CD4-positive, alpha-beta T cell (primary cell): ENCODE measurements around the gene TXNDC5. TPM values are rescaled to one million over a fixed set of nuclear protein-coding genes. Genes with fewer than 3 reads are reported as not detected.

Experiments used
- ATAC-seq: fragments of 200-7000 bp; cut with Tn5 transposase; one replicate; pipeline ENCODE4 v1.10.0; 2022; ENCODE audit warnings: mild to moderate bottlenecking; ENCODE audit not compliant: poor library complexity
- CTCF ChIA-PET: fragments of 350-600 bp; sonication (Branson Sonifier 250); formaldehyde crosslinking; loops from one replicate; lab custom pipeline; 2021; ENCODE audit warnings: antibody characterized with exemption, inconsistent platforms; lab: Charles Lee
- POLR2A ChIA-PET: fragments of 350-600 bp; sonication (Branson Sonifier 250); formaldehyde crosslinking; loops from one replicate; lab custom pipeline; 2021; ENCODE audit warnings: antibody characterized with exemption, inconsistent platforms; lab: Charles Lee
- DNase-seq, 14 experiments: peaks; one replicate each; pipeline ENCODE4 v3.0.0-alpha.2; 2013 to 2020; ENCODE audit warnings: mixed read lengths in 2 of 14
- H3K27ac ChIP-seq, 2 donors: one replicate each; pipeline versions ENCODE4 v1.5.1 to v1.7.0; 2013; ENCODE audit warnings: low read length in 2 of 2, low read depth in 1 of 2, mild to moderate bottlenecking in 1 of 2
- H3K27me3 ChIP-seq, 2 experiments: 1 replicate in 1 of 2; 2 replicates in 1 of 2; pipeline versions ENCODE4 v1.6.1 to v1.7.0; 2013; ENCODE audit warnings: low read length in 2 of 2, control low read depth in 1 of 2, mild to moderate bottlenecking in 1 of 2, moderate library complexity in 1 of 2; ENCODE audit not compliant: insufficient read depth in 2 of 2, control insufficient read depth in 1 of 2
- H3K36me3 ChIP-seq: one replicate; pipeline ENCODE4 v1.6.1; 2013; ENCODE audit warnings: low read length, control low read depth; ENCODE audit not compliant: insufficient read depth
- H3K4me1 ChIP-seq: one replicate; pipeline ENCODE4 v1.6.1; 2013; ENCODE audit warnings: low read length, control low read depth; ENCODE audit not compliant: insufficient read depth
- H3K4me3 ChIP-seq: one replicate; pipeline ENCODE4 v1.5.1; 2013; ENCODE audit warnings: mild to moderate bottlenecking, low read length, moderate library complexity
- H3K9me3 ChIP-seq, 2 experiments: 1 replicate in 1 of 2; 2 replicates in 1 of 2; pipeline versions ENCODE4 v1.6.1 to v1.7.0; 2013; ENCODE audit warnings: low read length in 2 of 2, mild to moderate bottlenecking in 2 of 2, control low read depth in 1 of 2, moderate library complexity in 1 of 2; ENCODE audit not compliant: control insufficient read depth in 1 of 2, insufficient read depth in 1 of 2
- H3K27ac Mint-ChIP-seq: one replicate; pipeline ENCODE4 v1.8.0; 2020; ENCODE audit warnings: mixed read lengths
- H3K27me3 Mint-ChIP-seq: one replicate; pipeline ENCODE4 v1.8.0; 2021; ENCODE audit warnings: mixed read lengths
- H3K36me3 Mint-ChIP-seq: one replicate; pipeline ENCODE4 v1.8.0; 2021; ENCODE audit warnings: low read depth, mixed read lengths
- H3K4me1 Mint-ChIP-seq: one replicate; pipeline ENCODE4 v1.8.0; 2021; ENCODE audit warnings: low read depth, mixed read lengths
- H3K4me3 Mint-ChIP-seq: one replicate; pipeline ENCODE4 v1.8.0; 2020; ENCODE audit warnings: mild to moderate bottlenecking, mixed read lengths
- H3K9me3 Mint-ChIP-seq: one replicate; pipeline ENCODE4 v1.8.0; 2020; ENCODE audit warnings: mixed read lengths
- intact Hi-C, 2 experiments: fragments of 100-400 bp; cut with DNase I in 1 of 2; cut with micrococcal nuclease in 1 of 2; formaldehyde crosslinking; loops; one replicate each; pipeline versions ENCODE4 v1.15.1 to v1.9.0; 2023 to 2025; cut with DNase I, micrococcal nuclease
- total RNA-seq, 174 experiments: library from RNA in 2 of 174; stranded (reverse) in 2 of 174; gene quantifications; one replicate each; pipeline ENCODE4 v1.2.3 and lab custom pipeline; 2021 to 2026
- TF ChIP-seq, protein P1 (sequence below): fragments of 200-600 bp; IDR thresholded peaks from one replicate; pipeline ENCODE4 v1.8.0; 2022; ENCODE audit warnings: antibody characterized with exemption, mild to moderate bottlenecking

The TXNDC5 gene
- total RNA-seq, 2 experiments from 2014 or later = 4.2 to 7.8 TPM

DNA sequence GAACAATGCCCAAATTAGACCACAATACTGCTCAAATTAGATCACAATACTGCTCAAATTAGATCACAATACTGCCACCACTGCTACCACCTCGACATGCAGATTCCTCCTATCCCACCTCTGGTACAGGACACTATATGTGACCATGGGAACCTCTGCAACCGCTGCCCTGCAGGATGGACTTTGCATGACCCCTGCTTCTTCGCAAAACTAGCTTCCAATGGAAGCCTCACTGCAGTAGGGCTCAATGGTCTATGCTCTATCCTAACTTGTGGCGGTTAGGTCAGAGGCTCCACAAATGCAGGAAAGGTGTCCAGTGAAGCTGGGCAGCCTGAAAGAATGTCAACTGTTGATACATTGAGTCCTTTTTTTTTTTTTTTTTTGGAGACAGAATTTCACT, 7.8 kb upstream of the TXNDC5 start:
- intact Hi-C loops = loop anchor here in 1 of 2 experiments (10.0 kb wide), 2 partner anchors 334 to 534 kb away; partner anchors contain the start of genes CAGE1 and RIOK1
- Mint-ChIP-seq H3K4me3 (no peak overlapping the region), H3K27ac (no peak overlapping the region), H3K36me3 (no peaks in the 10 kb centered on the region), H3K27me3 (peaks cover under 1% of the 10 kb centered on the region), H3K9me3 (no peaks in the 10 kb centered on the region), H3K4me1 (no peaks in the 10 kb centered on the region)
- Histone ChIP-seq H3K4me1 (no peaks in the 10 kb centered on the region), H3K36me3 (no peaks in the 10 kb centered on the region), H3K27ac (no peak overlapping the region), H3K9me3 (no peaks in the 10 kb centered on the region), H3K27me3 (peaks cover 0 to 14% of the 10 kb centered on the region in 2 experiments), H3K4me3 (no peak overlapping the region)
- no peak for ATAC-seq
- no peak for DNase-seq
- TF ChIP-seq, protein P1, sequence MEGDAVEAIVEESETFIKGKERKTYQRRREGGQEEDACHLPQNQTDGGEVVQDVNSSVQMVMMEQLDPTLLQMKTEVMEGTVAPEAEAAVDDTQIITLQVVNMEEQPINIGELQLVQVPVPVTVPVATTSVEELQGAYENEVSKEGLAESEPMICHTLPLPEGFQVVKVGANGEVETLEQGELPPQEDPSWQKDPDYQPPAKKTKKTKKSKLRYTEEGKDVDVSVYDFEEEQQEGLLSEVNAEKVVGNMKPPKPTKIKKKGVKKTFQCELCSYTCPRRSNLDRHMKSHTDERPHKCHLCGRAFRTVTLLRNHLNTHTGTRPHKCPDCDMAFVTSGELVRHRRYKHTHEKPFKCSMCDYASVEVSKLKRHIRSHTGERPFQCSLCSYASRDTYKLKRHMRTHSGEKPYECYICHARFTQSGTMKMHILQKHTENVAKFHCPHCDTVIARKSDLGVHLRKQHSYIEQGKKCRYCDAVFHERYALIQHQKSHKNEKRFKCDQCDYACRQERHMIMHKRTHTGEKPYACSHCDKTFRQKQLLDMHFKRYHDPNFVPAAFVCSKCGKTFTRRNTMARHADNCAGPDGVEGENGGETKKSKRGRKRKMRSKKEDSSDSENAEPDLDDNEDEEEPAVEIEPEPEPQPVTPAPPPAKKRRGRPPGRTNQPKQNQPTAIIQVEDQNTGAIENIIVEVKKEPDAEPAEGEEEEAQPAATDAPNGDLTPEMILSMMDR = no peak
- ChIA-PET CTCF (no interaction called here), POLR2A (no interaction called here)

DNA sequence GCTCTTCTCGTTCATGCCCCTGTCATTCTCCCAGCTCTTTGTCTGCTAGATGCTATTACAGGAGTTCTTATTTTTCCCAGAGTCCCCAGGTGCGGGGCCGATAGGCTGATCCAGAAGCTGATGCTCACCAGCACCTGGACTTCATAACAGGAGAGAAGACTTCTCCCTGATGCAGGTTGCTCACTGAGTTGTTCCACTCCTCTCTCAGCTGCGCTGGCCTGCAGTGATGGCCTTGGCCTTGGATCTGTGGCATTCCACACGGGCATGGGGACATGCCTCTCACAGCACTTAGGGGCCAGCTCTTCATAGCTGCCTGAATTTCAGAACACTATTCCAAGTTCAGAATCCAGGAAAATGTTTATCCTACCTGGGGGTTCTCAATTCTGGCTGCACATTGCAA, 7.1 kb upstream of the TXNDC5 start:
- Mint-ChIP-seq H3K36me3 (no peaks in the 10 kb centered on the region), H3K9me3 (no peaks in the 10 kb centered on the region), H3K27me3 (no peaks in the 10 kb centered on the region), H3K27ac (no peak overlapping the region), H3K4me1 (no peaks in the 10 kb centered on the region), H3K4me3 (no peak overlapping the region)
- no peak overlapping the region for H3K4me3 ChIP-seq
- no peak overlapping the region for H3K27ac ChIP-seq
- intact Hi-C loops = loop anchor here in 1 of 2 experiments (10.0 kb wide), 2 partner anchors 333 to 533 kb away; partner anchors contain the start of genes CAGE1 and RIOK1
- CTCF ChIA-PET = no interaction called here
- H3K27me3 ChIP-seq = peaks cover 0 to 14% of the 10 kb centered on the region in 2 experiments
- H3K4me1 ChIP-seq = no peaks in the 10 kb centered on the region
- H3K36me3 ChIP-seq = no peaks in the 10 kb centered on the region
- no peaks in the 10 kb centered on the region for H3K9me3 ChIP-seq
- TF ChIP-seq, protein P1 = no peak
- no peak for DNase-seq
- no peak for ATAC-seq
- POLR2A ChIA-PET = no interaction called here

DNA sequence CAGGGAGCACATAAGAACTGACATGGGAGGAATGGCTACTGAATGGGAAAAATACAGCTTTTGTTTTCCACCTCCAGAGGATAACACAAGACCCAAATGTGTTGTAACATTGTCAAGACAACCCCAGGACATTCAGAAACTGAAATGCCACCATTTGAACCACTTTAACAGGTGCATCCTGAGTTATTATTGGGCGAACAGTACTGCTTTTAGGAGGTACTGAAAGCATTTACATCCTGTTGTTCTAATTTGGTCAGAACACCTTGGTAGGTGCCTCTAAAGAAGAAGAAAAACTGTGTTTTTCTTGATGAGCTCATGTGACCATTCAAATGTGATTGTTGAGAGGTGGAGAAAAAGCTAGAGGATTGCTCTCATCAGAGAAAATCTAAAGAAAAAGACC, 6.4 kb upstream of the TXNDC5 start:
- peaks cover 2 to 14% of the 10 kb centered on the region in 2 experiments for H3K27me3 ChIP-seq
- Mint-ChIP-seq H3K36me3 (no peaks in the 10 kb centered on the region), H3K4me3 (no peak overlapping the region), H3K9me3 (no peaks in the 10 kb centered on the region), H3K27ac (no peak overlapping the region), H3K4me1 (no peaks in the 10 kb centered on the region), H3K27me3 (no peaks in the 10 kb centered on the region)
- no peaks in the 10 kb centered on the region for H3K36me3 ChIP-seq
- intact Hi-C loops = loop anchor here in 1 of 2 experiments (10.0 kb wide), 2 partner anchors 332 to 532 kb away; partner anchors contain the start of genes CAGE1 and RIOK1
- no peak overlapping the region for H3K27ac ChIP-seq
- CTCF ChIA-PET = no interaction called here
- no peak overlapping the region for H3K4me3 ChIP-seq
- POLR2A ChIA-PET = no interaction called here
- no peaks in the 10 kb centered on the region for H3K9me3 ChIP-seq
- no peaks in the 10 kb centered on the region for H3K4me1 ChIP-seq
- TF ChIP-seq, protein P1 = no peak
- ATAC-seq = no peak
- no peak for DNase-seq
